ENCODE data around the gene SPIRE2. TPM values are rescaled to one million over a fixed set of nuclear protein-coding genes. Genes with fewer than 3 reads are reported as not detected.
"Not testable (repeated sequence)": the region's sequence is repeated elsewhere in the genome, so short reads cannot be mapped to it uniquely, and the experiment has no call there.

Gene SPIRE2
- total and polyA plus RNA-seq, 2 donors from 2014 or later = 2.9 to 6.5 TPM

GRCh38 chr16:89829630-89830437, 1.6 kb downstream of the SPIRE2 start:
- Histone ChIP-seq H3K4me1 (ENCODE audit: control insufficient read depth in 2 of 3, insufficient read depth in 2 of 3, low read depth in 1 of 3, low read length in 3 of 3) (peaks cover 0 to 3% (median 3%) of the 10 kb centered on the region in 3 donors), H3K4me3 (ENCODE audit: low read length in 3 of 3) (no peak overlapping the region), H3K9ac (ENCODE audit: low read length in 3 of 3) (no peak overlapping the region), H3K27ac (ENCODE audit: low read depth in 2 of 2, low read length in 2 of 2) (no peak overlapping the region), H3K9me3 (ENCODE audit: control insufficient read depth in 2 of 3, insufficient read depth in 1 of 3, low read length in 3 of 3) (no peaks in the 10 kb centered on the region), H3K36me3 (ENCODE audit: control insufficient read depth in 2 of 3, insufficient read depth in 3 of 3, low read length in 3 of 3) (no peaks in the 10 kb centered on the region), H3K27me3 (ENCODE audit: control insufficient read depth, insufficient read depth, low read length) (no peaks in the 10 kb centered on the region)
- no peak for FAIRE-seq
- DNase-seq = no peak
- TF ChIP-seq, protein P1, sequence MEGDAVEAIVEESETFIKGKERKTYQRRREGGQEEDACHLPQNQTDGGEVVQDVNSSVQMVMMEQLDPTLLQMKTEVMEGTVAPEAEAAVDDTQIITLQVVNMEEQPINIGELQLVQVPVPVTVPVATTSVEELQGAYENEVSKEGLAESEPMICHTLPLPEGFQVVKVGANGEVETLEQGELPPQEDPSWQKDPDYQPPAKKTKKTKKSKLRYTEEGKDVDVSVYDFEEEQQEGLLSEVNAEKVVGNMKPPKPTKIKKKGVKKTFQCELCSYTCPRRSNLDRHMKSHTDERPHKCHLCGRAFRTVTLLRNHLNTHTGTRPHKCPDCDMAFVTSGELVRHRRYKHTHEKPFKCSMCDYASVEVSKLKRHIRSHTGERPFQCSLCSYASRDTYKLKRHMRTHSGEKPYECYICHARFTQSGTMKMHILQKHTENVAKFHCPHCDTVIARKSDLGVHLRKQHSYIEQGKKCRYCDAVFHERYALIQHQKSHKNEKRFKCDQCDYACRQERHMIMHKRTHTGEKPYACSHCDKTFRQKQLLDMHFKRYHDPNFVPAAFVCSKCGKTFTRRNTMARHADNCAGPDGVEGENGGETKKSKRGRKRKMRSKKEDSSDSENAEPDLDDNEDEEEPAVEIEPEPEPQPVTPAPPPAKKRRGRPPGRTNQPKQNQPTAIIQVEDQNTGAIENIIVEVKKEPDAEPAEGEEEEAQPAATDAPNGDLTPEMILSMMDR (IDR thresholded peaks at IDR 0.05; ENCODE audit: borderline replicate concordance, extremely low read depth, insufficient read depth) = no peak
- intact Hi-C loops (cut with DNase I) = no loop called here

DNA sequence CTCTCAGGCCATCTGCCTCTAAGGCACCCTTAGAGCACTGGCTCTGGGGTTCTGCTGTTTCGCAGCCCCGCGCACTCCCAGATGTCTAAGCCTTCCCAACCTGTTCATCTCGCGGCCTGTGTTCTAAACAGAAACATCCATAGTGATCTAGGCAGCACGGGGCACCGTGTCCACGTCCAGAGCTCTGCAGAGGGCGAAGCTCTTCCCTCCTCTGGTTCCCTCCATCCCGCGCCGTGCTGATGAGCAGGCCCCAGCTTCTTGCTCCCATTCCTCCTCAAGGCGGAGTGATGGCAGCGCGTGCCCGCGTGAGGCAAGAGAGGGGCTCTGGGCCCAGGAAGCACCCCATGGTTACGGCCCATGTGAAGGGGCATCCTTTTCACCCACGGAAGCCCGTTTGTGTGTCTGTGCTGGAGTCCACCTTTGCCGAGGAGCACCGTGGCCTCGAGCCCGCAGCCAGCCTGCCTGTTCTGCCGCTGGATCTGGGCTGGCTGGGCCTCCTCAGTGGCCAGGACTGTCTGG, 3.6 kb downstream of the SPIRE2 start:
- Histone ChIP-seq H3K4me1 (ENCODE audit: control insufficient read depth in 2 of 3, insufficient read depth in 2 of 3, low read depth in 1 of 3, low read length in 3 of 3) (peaks cover 0 to 3% (median 3%) of the 10 kb centered on the region in 3 donors), H3K9ac (ENCODE audit: low read length in 3 of 3) (no peak overlapping the region), H3K27ac (ENCODE audit: low read depth in 2 of 2, low read length in 2 of 2) (no peak overlapping the region), H3K9me3 (ENCODE audit: control insufficient read depth in 2 of 3, insufficient read depth in 1 of 3, low read length in 3 of 3) (no peaks in the 10 kb centered on the region), H3K4me3 (ENCODE audit: low read length in 3 of 3) (no peak overlapping the region), H3K27me3 (ENCODE audit: control insufficient read depth, insufficient read depth, low read length) (no peaks in the 10 kb centered on the region), H3K36me3 (ENCODE audit: control insufficient read depth in 2 of 3, insufficient read depth in 3 of 3, low read length in 3 of 3) (no peaks in the 10 kb centered on the region)
- TF ChIP-seq, protein P1 (IDR thresholded peaks at IDR 0.05; ENCODE audit: borderline replicate concordance, extremely low read depth, insufficient read depth) = no peak
- intact Hi-C loops (cut with DNase I) = no loop called here
- FAIRE-seq (no peak), DNase-seq (no peak)

DNA sequence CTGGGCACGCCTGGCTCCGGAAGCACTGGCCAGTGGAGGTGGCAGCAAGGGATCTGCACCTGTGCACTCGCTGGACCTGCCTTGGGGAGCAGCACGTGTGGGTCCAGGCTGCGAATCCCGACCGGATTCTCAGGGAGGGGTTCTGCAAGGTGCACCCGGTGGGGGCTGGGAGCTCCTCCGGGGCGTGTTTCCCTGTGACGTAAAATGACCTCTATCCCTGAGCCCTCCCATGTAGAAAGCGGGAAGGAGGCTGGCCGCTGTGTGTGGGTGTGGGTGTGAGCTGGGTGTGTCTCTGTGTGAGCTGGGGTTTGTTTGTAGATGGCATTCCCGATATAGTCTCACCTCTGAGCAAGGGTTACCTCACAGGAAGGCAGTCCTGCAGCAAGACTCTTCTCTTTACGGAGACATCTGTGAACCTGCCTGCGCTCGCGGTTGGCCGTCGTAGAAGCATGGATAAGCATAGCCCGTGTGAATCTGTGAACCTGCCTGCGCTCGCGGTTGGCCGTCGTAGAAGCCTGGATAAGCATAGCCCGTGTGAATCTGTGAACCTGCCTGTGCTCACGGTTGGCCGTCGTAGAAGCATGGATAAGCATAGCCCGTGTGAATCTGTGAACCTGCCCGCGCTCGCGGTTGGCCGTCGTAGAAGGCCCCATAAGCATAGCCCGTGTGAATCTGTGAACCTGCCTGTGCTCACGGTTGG, 5.5 kb downstream of the SPIRE2 start:
- H3K36me3 ChIP-seq (ENCODE audit: control insufficient read depth in 2 of 3, insufficient read depth in 3 of 3, low read length in 3 of 3); intact Hi-C loops (cut with DNase I); H3K27ac ChIP-seq (ENCODE audit: low read depth in 2 of 2, low read length in 2 of 2); H3K9ac ChIP-seq (ENCODE audit: low read length in 3 of 3); H3K27me3 ChIP-seq (ENCODE audit: control insufficient read depth, insufficient read depth, low read length); DNase-seq; H3K4me3 ChIP-seq (ENCODE audit: low read length in 3 of 3); H3K9me3 ChIP-seq (ENCODE audit: control insufficient read depth in 2 of 3, insufficient read depth in 1 of 3, low read length in 3 of 3); H3K4me1 ChIP-seq (ENCODE audit: control insufficient read depth in 2 of 3, insufficient read depth in 2 of 3, low read depth in 1 of 3, low read length in 3 of 3); FAIRE-seq: not testable (repeated sequence)

DNA sequence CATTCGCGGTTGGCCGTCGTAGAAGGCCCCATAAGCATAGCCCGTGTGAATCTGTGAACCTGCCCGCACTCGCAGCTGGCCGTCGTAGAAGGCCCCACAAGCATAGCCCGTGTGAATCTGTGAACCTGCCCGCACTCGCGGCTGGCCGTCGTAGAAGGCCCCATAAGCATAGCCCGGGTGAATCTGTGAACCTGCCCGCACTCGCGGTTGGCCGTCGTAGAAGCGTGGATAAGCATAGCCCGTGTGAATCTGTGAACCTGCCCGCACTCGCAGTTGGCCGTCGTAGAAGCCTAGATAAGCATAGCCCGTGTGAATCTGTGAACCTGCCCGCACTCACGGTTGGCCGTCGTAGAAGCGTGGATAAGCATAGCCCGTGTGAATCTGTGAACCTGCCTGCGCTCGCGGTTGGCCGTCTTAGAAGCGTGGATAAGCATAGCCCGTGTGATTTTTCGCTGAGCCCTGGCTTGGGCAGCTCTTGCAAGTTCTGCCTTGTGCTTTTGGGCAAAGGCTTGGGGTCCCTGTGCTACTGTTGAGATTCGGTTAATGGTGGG, 6.6 kb downstream of the SPIRE2 start:
- FAIRE-seq; H3K9ac ChIP-seq (ENCODE audit: low read length in 3 of 3); H3K9me3 ChIP-seq (ENCODE audit: control insufficient read depth in 2 of 3, insufficient read depth in 1 of 3, low read length in 3 of 3); H3K36me3 ChIP-seq (ENCODE audit: control insufficient read depth in 2 of 3, insufficient read depth in 3 of 3, low read length in 3 of 3); H3K27me3 ChIP-seq (ENCODE audit: control insufficient read depth, insufficient read depth, low read length); DNase-seq; H3K4me1 ChIP-seq (ENCODE audit: control insufficient read depth in 2 of 3, insufficient read depth in 2 of 3, low read depth in 1 of 3, low read length in 3 of 3); intact Hi-C loops (cut with DNase I); H3K27ac ChIP-seq (ENCODE audit: low read depth in 2 of 2, low read length in 2 of 2); H3K4me3 ChIP-seq (ENCODE audit: low read length in 3 of 3): not testable (repeated sequence)

DNA sequence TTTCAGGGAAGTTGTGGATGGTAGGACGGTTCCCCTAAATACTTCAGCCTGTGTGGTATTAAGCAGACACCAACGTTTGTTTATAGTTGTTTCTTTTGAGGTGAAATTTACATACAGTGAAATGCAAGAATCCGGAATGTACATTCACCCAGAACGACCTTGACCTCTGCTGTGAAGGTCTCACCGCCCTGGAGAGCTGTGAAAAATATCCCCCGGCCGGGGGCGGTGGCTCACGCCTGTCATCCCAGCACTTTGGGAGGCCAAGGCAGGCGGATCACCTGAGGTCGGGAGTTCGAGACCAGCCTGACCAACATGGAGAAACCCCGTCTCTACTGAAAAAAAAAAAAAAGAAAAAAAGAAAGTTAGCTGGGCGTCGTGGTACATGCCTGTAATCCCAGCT, 8.2 kb downstream of the SPIRE2 start:
- H3K4me3 ChIP-seq (ENCODE audit: low read length in 3 of 3); intact Hi-C loops (cut with DNase I); H3K9me3 ChIP-seq (ENCODE audit: control insufficient read depth in 2 of 3, insufficient read depth in 1 of 3, low read length in 3 of 3); H3K4me1 ChIP-seq (ENCODE audit: control insufficient read depth in 2 of 3, insufficient read depth in 2 of 3, low read depth in 1 of 3, low read length in 3 of 3); FAIRE-seq; H3K9ac ChIP-seq (ENCODE audit: low read length in 3 of 3); H3K27me3 ChIP-seq (ENCODE audit: control insufficient read depth, insufficient read depth, low read length); H3K27ac ChIP-seq (ENCODE audit: low read depth in 2 of 2, low read length in 2 of 2); DNase-seq; H3K36me3 ChIP-seq (ENCODE audit: control insufficient read depth in 2 of 3, insufficient read depth in 3 of 3, low read length in 3 of 3): not testable (repeated sequence)

All from kidney (tissue), 14 donors.